Endothelial cell (in vitro differentiated cells): Measurements from ENCODE around the gene FOXJ3. TPM values are rescaled to one million over a fixed set of nuclear protein-coding genes. Genes with fewer than 3 reads are reported as not detected.

ENCODE experiments used
- DNase-seq: peaks from one replicate; pipeline ENCODE4 v3.0.0; 2021; ENCODE audit warnings: low spot score
- H3K27ac Mint-ChIP-seq: one replicate; pipeline ENCODE4 v1.8.0; 2021; ENCODE audit warnings: mixed read lengths, inconsistent platforms; ENCODE audit not compliant: unreplicated experiment
- H3K27me3 Mint-ChIP-seq: one replicate; pipeline ENCODE4 v1.8.0; 2021; ENCODE audit warnings: mild to moderate bottlenecking, moderate library complexity, mixed read lengths, inconsistent platforms; ENCODE audit not compliant: unreplicated experiment
- H3K36me3 Mint-ChIP-seq: one replicate; pipeline ENCODE4 v1.8.0; 2021; ENCODE audit warnings: mild to moderate bottlenecking, low read depth, mixed read lengths, inconsistent platforms; ENCODE audit not compliant: unreplicated experiment
- H3K4me1 Mint-ChIP-seq: one replicate; pipeline ENCODE4 v1.8.0; 2021; ENCODE audit warnings: mild to moderate bottlenecking, mixed read lengths, inconsistent platforms; ENCODE audit not compliant: unreplicated experiment
- H3K4me3 Mint-ChIP-seq: one replicate; pipeline ENCODE4 v1.8.0; 2021; ENCODE audit warnings: mild to moderate bottlenecking, mixed read lengths, inconsistent platforms; ENCODE audit not compliant: unreplicated experiment
- H3K9me3 Mint-ChIP-seq: one replicate; pipeline ENCODE4 v1.8.0; 2021; ENCODE audit warnings: mixed read lengths, inconsistent platforms; ENCODE audit not compliant: unreplicated experiment
- CTCF ChIP-seq: fragments of 200-600 bp; sonication (generic); IDR thresholded peaks from one replicate; pipeline ENCODE4 v1.5.0; 2021; ENCODE audit warnings: antibody characterized with exemption; ENCODE audit not compliant: unreplicated experiment
- total RNA-seq: library from RNA; stranded (reverse); fragmentation: NEBNext Ultra II Directional; extraction: Animal tissue kit (Norgen Biotek cat#: 25700); gene quantifications from one replicate; pipeline ENCODE4 v1.2.1, GENCODE V29; 2021; ENCODE audit not compliant: unreplicated experiment

The FOXJ3 gene
- total RNA-seq, 1 donor from 2014 or later, result 65.9 TPM

- no peak for DNase-seq
- peaks cover 1% of the 10 kb centered on the region for H3K27me3 Mint-ChIP-seq
- H3K36me3 Mint-ChIP-seq, result peaks cover 8% of the 10 kb centered on the region
- no peak for TF ChIP-seq CTCF
- no peaks in the 10 kb centered on the region for H3K9me3 Mint-ChIP-seq
- H3K4me3 Mint-ChIP-seq, result no peak overlapping the region
- peaks cover 11% of the 10 kb centered on the region for H3K4me1 Mint-ChIP-seq
- no peak overlapping the region for H3K27ac Mint-ChIP-seq
Observed at GRCh38 chr1:42305639-42306038, 29.4 kb downstream of the FOXJ3 start.

- Mint-ChIP-seq H3K27me3 (no peaks in the 10 kb centered on the region), H3K9me3 (no peaks in the 10 kb centered on the region), H3K27ac (no peak overlapping the region), H3K4me3 (no peak overlapping the region), H3K36me3 (peaks cover 32% of the 10 kb centered on the region), H3K4me1 (peaks cover 8% of the 10 kb centered on the region)
- no peak for DNase-seq
- TF ChIP-seq CTCF, result no peak
Observed at GRCh38 chr1:42302034-42302433, 33.0 kb downstream of the FOXJ3 start.

- peaks cover 4% of the 10 kb centered on the region for H3K4me1 Mint-ChIP-seq
- no peak for TF ChIP-seq CTCF
- no peak overlapping the region for H3K27ac Mint-ChIP-seq
- H3K27me3 Mint-ChIP-seq, result no peaks in the 10 kb centered on the region
- H3K9me3 Mint-ChIP-seq, result no peaks in the 10 kb centered on the region
- no peak for DNase-seq
- H3K36me3 Mint-ChIP-seq, result peaks cover 41% of the 10 kb centered on the region
- H3K4me3 Mint-ChIP-seq, result peak overlapping the region; percentile 42
Observed at GRCh38 chr1:42298520-42298919, 36.5 kb downstream of the FOXJ3 start.

GRCh38 chr1:42295816-42296215 is 39.2 kb downstream of the FOXJ3 start:
- no peak for DNase-seq
- no peak overlapping the region for H3K4me3 Mint-ChIP-seq
- no peak overlapping the region for H3K27ac Mint-ChIP-seq
- H3K27me3 Mint-ChIP-seq, result no peaks in the 10 kb centered on the region
- no peaks in the 10 kb centered on the region for H3K4me1 Mint-ChIP-seq
- TF ChIP-seq CTCF, result no peak
- H3K9me3 Mint-ChIP-seq, result no peaks in the 10 kb centered on the region
- peaks cover 33% of the 10 kb centered on the region for H3K36me3 Mint-ChIP-seq

GRCh38 chr1:42290130-42290529 is 44.9 kb downstream of the FOXJ3 start:
- Mint-ChIP-seq H3K4me1 (no peaks in the 10 kb centered on the region), H3K9me3 (no peaks in the 10 kb centered on the region), H3K27ac (no peak overlapping the region), H3K4me3 (no peak overlapping the region), H3K36me3 (no peaks in the 10 kb centered on the region), H3K27me3 (no peaks in the 10 kb centered on the region)
- TF ChIP-seq CTCF, result no peak
- DNase-seq, result no peak
